Transverse colon (tissue), 3 donors: Measurements from ENCODE around the gene S100PBP.
"Not testable (repeated sequence)": the region's sequence is repeated elsewhere in the genome, so short reads cannot be mapped to it uniquely, and the experiment has no call there.

Source experiments
- CTCF ChIP-seq, 5 experiments: fragments of 200-600 bp in 3 of 5; fragments of 450-650 bp in 2 of 5; sonication (generic) in 3 of 5; IDR thresholded peaks; 1 replicate in 2 of 5; 2 replicates in 3 of 5; pipeline ENCODE4 v1.5.1; 2016 to 2017; ENCODE audit warnings: antibody characterized with exemption in 5 of 5, inconsistent platforms in 3 of 5, mild to moderate bottlenecking in 2 of 5, moderate library complexity in 1 of 5
- EP300 ChIP-seq: sonication (generic); formaldehyde crosslinking; IDR thresholded peaks from one replicate; pipeline ENCODE4 v1.6.1; 2017; ENCODE audit warnings: antibody characterized with exemption, low read depth

DNA sequence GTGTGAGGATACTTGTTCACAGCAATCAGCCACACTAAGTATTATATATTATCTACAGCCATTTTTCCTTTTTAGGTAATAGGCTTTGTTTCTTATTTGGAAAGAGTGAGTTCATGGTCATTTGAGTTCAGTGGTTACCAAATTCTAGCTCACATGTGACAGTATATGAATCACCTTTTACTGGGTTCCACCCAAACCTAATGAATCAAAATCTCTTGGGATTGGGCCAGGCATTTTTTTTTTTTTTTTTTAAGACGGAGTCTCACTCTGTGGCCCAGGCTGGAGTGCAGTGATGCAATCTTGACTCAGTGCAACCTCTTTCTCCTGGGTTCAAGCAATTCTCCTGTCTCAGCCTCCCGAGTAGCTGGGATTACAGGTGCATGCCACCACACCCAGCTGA is 28.1 kb upstream of the S100PBP start:
- not testable (repeated sequence) for TF ChIP-seq EP300; CTCF (IDR thresholded peaks at IDR 0.05)
